Activated naive CD4-positive, alpha-beta T cell treated with anti-CD3 and anti-CD28 coated beads, Interleukin-2, amount 50 U/mL, for 72 hours (primary cell): Measurements from ENCODE around the gene COQ5. TPM values are rescaled to one million over a fixed set of nuclear protein-coding genes. Genes with fewer than 3 reads are reported as not detected.

Experiments used
- ATAC-seq, 2 donors: fragments of 150-1000 bp; cut with Tn5 transposase; 2 replicates each; pipeline ENCODE4 v1.10.0; 2021; ENCODE audit warnings: mild to moderate bottlenecking in 2 of 2, moderate library complexity in 2 of 2
- DNase-seq, 2 donors: peaks; one replicate each; pipeline ENCODE4 v3.0.0; 2021 to 2022; ENCODE audit warnings: low spot score in 2 of 2
- H3K27ac Mint-ChIP-seq, 2 donors: one replicate each; pipeline ENCODE4 v1.8.0; 2022; ENCODE audit warnings: mild to moderate bottlenecking in 2 of 2, mixed read lengths in 2 of 2
- H3K36me3 Mint-ChIP-seq, 2 donors: one replicate each; pipeline ENCODE4 v1.8.0; 2022; ENCODE audit warnings: mixed read lengths in 2 of 2
- H3K9me3 Mint-ChIP-seq, 2 donors: one replicate each; pipeline ENCODE4 v1.8.0; 2022; ENCODE audit warnings: mixed read lengths in 2 of 2
- total RNA-seq, 2 donors: library from RNA; stranded (reverse); gene quantifications; one replicate each; pipeline ENCODE4 v1.2.3, GENCODE V29; 2022

The COQ5 gene
- total RNA-seq = 10 to 100 TPM in 1 of 2 donors, 1 to 10 TPM in 1; 9.7 to 37.8 TPM

- Mint-ChIP-seq H3K36me3 (peaks cover 10 to 13% of the 10 kb centered on the region in 2 donors), H3K27ac (peak within 1 kb of the TSS; percentile 93 to 100), H3K9me3 (no peaks in the 10 kb centered on the region)
- DNase-seq (peak; percentile 82), ATAC-seq (peak; percentile 92 to 95)
Measured at GRCh38 chr12:120528861-120529525, at the start of gene COQ5. Gene COQ5 (minus strand): TSS chr12:120529158. CDS start chr12:120529141, 17 bp downstream.

GRCh38 chr12:120574106-120574505 is 45.1 kb upstream of the COQ5 start:
- H3K27ac Mint-ChIP-seq = peak overlapping the region; percentile 72 to 90
- H3K9me3 Mint-ChIP-seq = no peaks in the 10 kb centered on the region
- ATAC-seq = no peak

GRCh38 chr12:120573560-120573959 is 44.6 kb upstream of the COQ5 start:
- H3K27ac Mint-ChIP-seq = peak overlapping the region in 1 of 2 donors; percentile 90
- DNase-seq (no peak), ATAC-seq (no peak)
- H3K36me3 Mint-ChIP-seq = peaks cover 10 to 25% of the 10 kb centered on the region in 2 donors
- no peaks in the 10 kb centered on the region for H3K9me3 Mint-ChIP-seq

More at GRCh38 chr12:120574106-120574505, 45.1 kb upstream of the COQ5 start:
- DNase-seq = no peak
- peaks cover 10 to 25% of the 10 kb centered on the region in 2 donors for H3K36me3 Mint-ChIP-seq

- ATAC-seq (no peak), DNase-seq (no peak)
- Mint-ChIP-seq H3K27ac (peak overlapping the region; percentile 4 to 71), H3K9me3 (no peaks in the 10 kb centered on the region), H3K36me3 (peaks cover 10 to 25% of the 10 kb centered on the region in 2 donors)
Measured at GRCh38 chr12:120571299-120571698, 42.3 kb upstream of the COQ5 start.

- DNase-seq (no peak), ATAC-seq (no peak)
- Mint-ChIP-seq H3K9me3 (no peaks in the 10 kb centered on the region), H3K36me3 (peaks cover 0 to 23% of the 10 kb centered on the region in 2 donors), H3K27ac (peak overlapping the region; percentile 31 to 70)
Measured at GRCh38 chr12:120563495-120563894, 34.5 kb upstream of the COQ5 start.

GRCh38 chr12:120562906-120563305 is 33.9 kb upstream of the COQ5 start:
- ATAC-seq = no peak
- DNase-seq = no peak
- Mint-ChIP-seq H3K27ac (peak overlapping the region; percentile 31 to 70), H3K36me3 (peaks cover 0 to 23% of the 10 kb centered on the region in 2 donors), H3K9me3 (no peaks in the 10 kb centered on the region)

- no peak overlapping the region for H3K27ac Mint-ChIP-seq
- ATAC-seq = no peak
- no peak for DNase-seq
- H3K36me3 Mint-ChIP-seq = peaks cover 6 to 15% of the 10 kb centered on the region in 2 donors
- no peaks in the 10 kb centered on the region for H3K9me3 Mint-ChIP-seq
Measured at GRCh38 chr12:120557589-120557988, 28.6 kb upstream of the COQ5 start.

GRCh38 chr12:120554678-120555077 is 25.7 kb upstream of the COQ5 start:
- Mint-ChIP-seq H3K36me3 (peaks cover 5 to 15% of the 10 kb centered on the region in 2 donors), H3K27ac (peak overlapping the region in 1 of 2 donors; percentile 39), H3K9me3 (no peaks in the 10 kb centered on the region)
- no peak for ATAC-seq
- DNase-seq = no peak

- no peak for DNase-seq
- ATAC-seq = no peak
- H3K27ac Mint-ChIP-seq = no peak overlapping the region
- peaks cover 0 to 6% of the 10 kb centered on the region in 2 donors for H3K36me3 Mint-ChIP-seq
- H3K9me3 Mint-ChIP-seq = no peaks in the 10 kb centered on the region
Measured at GRCh38 chr12:120546050-120546386, 17.1 kb upstream of the COQ5 start.

GRCh38 chr12:120544691-120545090 is 15.7 kb upstream of the COQ5 start:
- Mint-ChIP-seq H3K27ac (no peak overlapping the region), H3K9me3 (no peaks in the 10 kb centered on the region), H3K36me3 (peaks cover 0 to 6% of the 10 kb centered on the region in 2 donors)
- ATAC-seq (no peak), DNase-seq (no peak)

- peaks cover 0 to 23% of the 10 kb centered on the region in 2 donors for H3K36me3 Mint-ChIP-seq
- no peak for DNase-seq
- no peak for ATAC-seq
- H3K27ac Mint-ChIP-seq = no peak overlapping the region
- no peaks in the 10 kb centered on the region for H3K9me3 Mint-ChIP-seq
Measured at GRCh38 chr12:120542166-120542565, 13.2 kb upstream of the COQ5 start.

- ATAC-seq = peak in 1 of 2 donors; percentile 5
- Mint-ChIP-seq H3K27ac (peak overlapping the region in 1 of 2 donors; percentile 77), H3K9me3 (no peaks in the 10 kb centered on the region)
Measured at GRCh38 chr12:120540445-120540844, 11.5 kb upstream of the COQ5 start.

GRCh38 chr12:120539303-120539702 is 10.3 kb upstream of the COQ5 start:
- DNase-seq (peak in 1 of 2 donors; percentile 12), ATAC-seq (no peak)
- Mint-ChIP-seq H3K36me3 (peaks cover 21 to 41% of the 10 kb centered on the region in 2 donors), H3K27ac (peak overlapping the region in 1 of 2 donors; percentile 69), H3K9me3 (no peaks in the 10 kb centered on the region)

More at GRCh38 chr12:120540445-120540844, 11.5 kb upstream of the COQ5 start:
- no peak for DNase-seq
- H3K36me3 Mint-ChIP-seq = peaks cover 13 to 33% of the 10 kb centered on the region in 2 donors

GRCh38 chr12:120538281-120539156 is 9.6 kb upstream of the COQ5 start:
- no peaks in the 10 kb centered on the region for H3K9me3 Mint-ChIP-seq
- DNase-seq (no peak), ATAC-seq (no peak)
- H3K27ac Mint-ChIP-seq = peak overlapping the region; percentile 69 to 92
- H3K36me3 Mint-ChIP-seq = peaks cover 21 to 41% of the 10 kb centered on the region in 2 donors

GRCh38 chr12:120537856-120538220 is 8.9 kb upstream of the COQ5 start:
- ATAC-seq (no peak), DNase-seq (no peak)
- H3K27ac Mint-ChIP-seq = peak overlapping the region in 1 of 2 donors; percentile 69
- no peaks in the 10 kb centered on the region for H3K9me3 Mint-ChIP-seq
- H3K36me3 Mint-ChIP-seq = peaks cover 21 to 41% of the 10 kb centered on the region in 2 donors

GRCh38 chr12:120536064-120536791 is 7.3 kb upstream of the COQ5 start:
- ATAC-seq (no peak), DNase-seq (peak in 1 of 2 donors; percentile 15)
- H3K9me3 Mint-ChIP-seq = no peaks in the 10 kb centered on the region
- H3K27ac Mint-ChIP-seq = peak overlapping the region; percentile 15 to 100
- H3K36me3 Mint-ChIP-seq = peaks cover 21 to 41% of the 10 kb centered on the region in 2 donors
